Skeletal muscle tissue (tissue), 4 donors: Measurements from ENCODE around the gene AMMECR1. TPM values are rescaled to one million over a fixed set of nuclear protein-coding genes. Genes with fewer than 3 reads are reported as not detected.
"Not testable (repeated sequence)": the region's sequence is repeated elsewhere in the genome, so short reads cannot be mapped to it uniquely, and the experiment has no call there.

Experiments
- H3K27ac ChIP-seq: one replicate; pipeline ENCODE4 v1.7.0; 2013; ENCODE audit warnings: mild to moderate bottlenecking, low read depth, low read length, inconsistent platforms
- H3K27me3 ChIP-seq, 3 donors: one replicate each; pipeline ENCODE4 v1.7.0; 2013; ENCODE audit warnings: low read length in 3 of 3; ENCODE audit not compliant: control insufficient read depth in 3 of 3, insufficient read depth in 3 of 3
- H3K36me3 ChIP-seq, 3 donors: one replicate each; pipeline ENCODE4 v1.7.0; 2013; ENCODE audit warnings: low read length in 3 of 3; ENCODE audit not compliant: control insufficient read depth in 3 of 3, insufficient read depth in 3 of 3
- H3K4me1 ChIP-seq, 3 donors: one replicate each; pipeline ENCODE4 v1.7.0; 2013; ENCODE audit warnings: low read length in 3 of 3, mild to moderate bottlenecking in 3 of 3; ENCODE audit not compliant: control insufficient read depth in 3 of 3, insufficient read depth in 3 of 3
- H3K4me3 ChIP-seq, 3 donors: one replicate each; pipeline ENCODE4 v1.7.0; 2013; ENCODE audit warnings: low read length in 3 of 3
- H3K9ac ChIP-seq, 3 donors: one replicate each; pipeline ENCODE4 v1.7.0; 2013; ENCODE audit warnings: low read length in 3 of 3, mild to moderate bottlenecking in 3 of 3, moderate library complexity in 2 of 3, low read depth in 1 of 3
- H3K9me3 ChIP-seq, 3 donors: one replicate each; pipeline ENCODE4 v1.7.0; 2013; ENCODE audit warnings: low read length in 3 of 3; ENCODE audit not compliant: control insufficient read depth in 3 of 3
- total RNA-seq: library from RNA; depleted of rRNA; stranded (reverse); fragments of >200 nt; gene quantifications from one replicate; pipeline ENCODE4 v1.2.3, GENCODE V29; 2014
- donor health status: Osteomylitis.

AMMECR1 gene
- total RNA-seq, 1 donor from 2014 or later: 4.7 TPM

- Histone ChIP-seq H3K36me3 (no peaks in the 10 kb centered on the region), H3K27ac (no peak overlapping the region), H3K27me3 (no peaks in the 10 kb centered on the region), H3K9me3 (no peaks in the 10 kb centered on the region), H3K4me1 (no peaks in the 10 kb centered on the region), H3K9ac (no peak overlapping the region), H3K4me3 (no peak overlapping the region)
Measured at GRCh38 chrX:110242371-110242770, 75.5 kb downstream of the AMMECR1 start.

- Histone ChIP-seq H3K9me3 (no peaks in the 10 kb centered on the region), H3K9ac (no peak overlapping the region), H3K27me3 (no peaks in the 10 kb centered on the region), H3K27ac (no peak overlapping the region), H3K4me3 (no peak overlapping the region), H3K4me1 (no peaks in the 10 kb centered on the region), H3K36me3 (no peaks in the 10 kb centered on the region)
Measured at GRCh38 chrX:110241816-110242215, 76.1 kb downstream of the AMMECR1 start.

GRCh38 chrX:110238259-110238658, 79.6 kb downstream of the AMMECR1 start:
- H3K27me3 ChIP-seq, H3K9me3 ChIP-seq, H3K9ac ChIP-seq, H3K27ac ChIP-seq, H3K4me3 ChIP-seq, H3K36me3 ChIP-seq, H3K4me1 ChIP-seq: not testable (repeated sequence)

GRCh38 chrX:110231485-110231884, 86.4 kb downstream of the AMMECR1 start:
- not testable (repeated sequence) for H3K27ac ChIP-seq, H3K36me3 ChIP-seq, H3K27me3 ChIP-seq, H3K9me3 ChIP-seq, H3K4me3 ChIP-seq, H3K9ac ChIP-seq, H3K4me1 ChIP-seq

GRCh38 chrX:110229497-110230111, 88.3 kb downstream of the AMMECR1 start:
- H3K9ac ChIP-seq, H3K36me3 ChIP-seq, H3K4me3 ChIP-seq, H3K4me1 ChIP-seq, H3K9me3 ChIP-seq, H3K27ac ChIP-seq, H3K27me3 ChIP-seq: not testable (repeated sequence)

GRCh38 chrX:110228453-110228852, 89.4 kb downstream of the AMMECR1 start:
- Histone ChIP-seq H3K36me3 (no peaks in the 10 kb centered on the region), H3K27me3 (no peaks in the 10 kb centered on the region), H3K4me3 (no peak overlapping the region), H3K4me1 (no peaks in the 10 kb centered on the region), H3K27ac (no peak overlapping the region), H3K9me3 (no peaks in the 10 kb centered on the region), H3K9ac (no peak overlapping the region)

- Histone ChIP-seq H3K4me1 (no peaks in the 10 kb centered on the region), H3K9me3 (no peaks in the 10 kb centered on the region), H3K36me3 (no peaks in the 10 kb centered on the region), H3K27me3 (no peaks in the 10 kb centered on the region), H3K27ac (no peak overlapping the region), H3K9ac (no peak overlapping the region), H3K4me3 (no peak overlapping the region)
Measured at GRCh38 chrX:110226931-110227330, 91.0 kb downstream of the AMMECR1 start.

GRCh38 chrX:110224926-110225617, 92.8 kb downstream of the AMMECR1 start:
- H3K27ac ChIP-seq: no peak overlapping the region
- H3K27me3 ChIP-seq: no peaks in the 10 kb centered on the region
- no peaks in the 10 kb centered on the region for H3K9me3 ChIP-seq
- no peaks in the 10 kb centered on the region for H3K4me1 ChIP-seq
- H3K36me3 ChIP-seq: no peaks in the 10 kb centered on the region
- no peak overlapping the region for H3K9ac ChIP-seq
- no peak overlapping the region for H3K4me3 ChIP-seq

GRCh38 chrX:110222497-110223257, 95.2 kb downstream of the AMMECR1 start:
- Histone ChIP-seq H3K36me3 (no peaks in the 10 kb centered on the region), H3K4me3 (no peak overlapping the region), H3K4me1 (no peaks in the 10 kb centered on the region), H3K9me3 (no peaks in the 10 kb centered on the region), H3K27ac (no peak overlapping the region), H3K27me3 (no peaks in the 10 kb centered on the region), H3K9ac (no peak overlapping the region)

GRCh38 chrX:110219920-110220319, 98.0 kb downstream of the AMMECR1 start:
- Histone ChIP-seq H3K27me3 (no peaks in the 10 kb centered on the region), H3K9ac (no peak overlapping the region), H3K9me3 (no peaks in the 10 kb centered on the region), H3K36me3 (no peaks in the 10 kb centered on the region), H3K4me1 (no peaks in the 10 kb centered on the region), H3K27ac (no peak overlapping the region), H3K4me3 (no peak overlapping the region)
